Stimulated activated CD8-positive, alpha-beta memory T cell treated with anti-CD3 and anti-CD28 coated beads, Interleukin-15, amount 100 ng/mL, for 1 hour (primary cell): ENCODE results near the gene SLC28A1.
"Not testable (repeated sequence)": the region's sequence is repeated elsewhere in the genome, so short reads cannot be mapped to it uniquely, and the experiment has no call there.

Experiments
- DNase-seq: peaks from one replicate; pipeline ENCODE4 v3.0.0-alpha.2; 2020; ENCODE audit warnings: low read depth

The SLC28A1 gene

DNA sequence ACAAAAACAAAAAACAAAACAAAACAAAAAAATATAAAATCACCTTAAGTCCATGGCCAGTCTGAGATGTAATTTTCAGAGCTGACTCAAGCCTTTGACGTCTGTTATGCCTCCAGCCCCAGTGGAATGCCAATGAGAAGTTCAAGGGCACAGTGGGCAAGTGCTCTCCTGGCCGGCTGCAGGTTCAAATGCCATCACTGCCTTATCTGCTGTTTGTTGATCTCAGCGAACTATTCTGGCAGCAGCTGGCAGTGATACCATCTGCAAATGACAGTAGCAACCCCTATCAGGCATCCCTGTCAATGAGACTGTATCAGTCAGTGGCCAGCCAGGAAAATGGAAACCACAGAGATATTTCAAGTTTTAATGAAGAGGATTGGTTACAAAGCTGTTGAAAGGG lies 86.4 kb downstream of the SLC28A1 start:
- no peak for DNase-seq

DNA sequence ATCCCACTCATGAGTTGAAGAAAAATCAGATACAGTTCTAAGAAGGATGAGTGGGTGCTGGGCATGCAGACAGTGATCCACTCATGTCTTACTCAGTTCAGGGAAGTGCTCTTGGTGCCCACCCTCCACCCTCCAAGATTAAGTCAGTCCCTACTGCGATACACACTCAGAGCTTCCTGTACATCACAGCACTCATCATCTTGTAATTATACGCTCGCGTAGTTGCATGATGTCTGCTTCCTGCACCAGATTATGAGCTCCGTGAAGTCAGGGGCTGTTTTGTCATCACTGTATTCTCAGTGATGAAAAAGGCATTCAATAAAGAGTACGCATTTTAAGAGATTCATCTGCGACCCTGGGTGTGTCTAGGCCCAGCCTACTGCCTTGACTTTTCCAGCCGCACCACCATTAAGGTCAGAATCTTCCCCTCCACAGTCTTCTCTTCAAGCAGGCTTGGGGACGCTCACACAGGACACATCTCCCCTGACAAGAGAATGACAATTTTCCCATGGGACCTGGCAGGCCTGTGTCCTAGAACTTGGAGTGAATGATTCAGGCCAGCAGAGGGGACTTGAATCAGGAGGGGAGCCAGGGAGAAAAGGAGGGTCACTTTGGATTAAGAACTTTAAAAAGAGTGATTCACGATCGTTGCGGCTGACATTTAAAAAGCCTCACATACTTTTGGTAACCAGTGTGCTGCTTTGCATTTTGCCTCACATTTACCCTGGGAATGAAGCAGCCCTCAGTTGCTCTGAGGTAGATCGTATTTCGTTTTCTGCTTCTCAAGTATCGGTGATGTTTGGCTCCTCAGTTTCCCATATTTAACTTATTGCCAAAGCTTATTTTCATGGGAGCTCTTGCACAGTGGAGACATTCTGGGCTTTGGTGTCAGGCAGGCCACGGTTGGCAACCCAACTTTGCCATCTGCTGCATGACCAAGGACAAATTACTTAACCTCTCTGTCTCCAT lies 89.3 kb downstream of the SLC28A1 start:
- DNase-seq, result no peak

DNA sequence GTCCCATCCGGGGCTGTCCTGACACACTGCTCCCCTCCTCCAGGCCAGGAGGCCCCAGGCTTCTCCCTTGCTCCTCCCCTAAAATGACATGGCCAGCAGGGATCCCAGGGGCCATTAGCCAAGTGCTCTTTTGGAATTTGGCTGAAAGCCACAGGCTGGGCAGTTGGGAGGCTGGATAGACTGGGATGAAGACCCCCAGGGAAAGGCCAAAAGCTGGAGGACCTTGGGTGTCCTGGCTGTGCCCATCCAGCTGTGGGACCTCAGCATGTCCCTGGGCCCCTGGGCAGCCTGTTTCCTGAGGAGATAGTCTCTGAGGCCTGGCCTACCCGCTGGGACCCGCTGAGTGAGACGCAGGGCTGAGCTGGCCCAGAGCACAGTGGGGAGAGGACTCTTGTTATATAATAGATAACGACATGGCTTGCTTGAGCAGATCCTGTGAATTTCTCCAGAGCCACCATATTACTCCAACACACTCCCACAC lies 91.4 kb downstream of the SLC28A1 start:
- DNase-seq, result no peak

DNA sequence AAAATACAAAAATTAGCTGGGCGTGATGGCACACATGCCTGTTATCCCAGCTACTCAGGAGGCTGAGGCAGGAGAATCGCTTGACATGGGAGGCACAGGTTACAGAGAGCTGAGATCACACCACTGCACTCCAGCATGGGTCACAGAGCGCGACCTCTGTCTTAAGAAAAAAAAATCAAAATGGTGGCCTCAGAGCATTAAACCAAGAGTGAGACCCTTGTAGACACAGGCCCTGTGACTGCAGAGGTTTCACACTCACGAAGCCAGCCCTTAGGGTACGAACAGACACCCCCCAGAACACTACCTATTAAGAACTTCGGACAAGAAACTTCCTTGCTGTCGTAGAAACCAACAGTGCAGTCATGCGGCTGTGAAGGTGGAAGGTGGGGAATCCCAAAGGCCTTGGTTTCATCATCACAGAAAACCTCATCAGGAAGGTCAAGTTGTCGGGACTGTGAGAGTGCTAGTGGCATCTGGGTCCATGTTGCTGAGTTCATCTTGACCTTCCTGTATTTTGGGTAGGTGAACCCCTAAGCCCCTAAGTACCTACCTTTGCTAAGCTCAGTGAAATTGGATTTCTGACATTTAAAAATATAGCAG lies 92.4 kb downstream of the SLC28A1 start:
- no peak for DNase-seq

DNA sequence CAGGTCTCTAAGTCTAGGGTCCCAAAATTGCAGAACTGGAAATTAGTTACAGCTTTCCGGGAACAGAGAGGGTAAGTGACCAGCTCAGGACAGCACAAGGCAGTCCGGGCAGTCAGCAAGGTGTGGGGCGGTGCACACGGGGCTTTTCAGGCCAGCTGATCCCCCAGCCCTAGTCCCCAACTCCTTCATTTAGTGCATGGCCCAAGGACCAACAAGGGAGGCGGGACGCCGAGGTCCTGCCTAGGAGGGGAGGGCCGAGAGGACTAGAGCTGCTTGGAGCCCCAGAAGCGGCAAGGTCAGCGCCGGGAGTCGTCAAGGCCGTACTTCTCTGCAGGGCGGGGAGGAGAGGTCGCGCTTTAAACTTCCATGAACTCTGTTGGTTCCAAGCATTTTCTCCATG lies 95.2 kb downstream of the SLC28A1 start:
- DNase-seq, result no peak

DNA sequence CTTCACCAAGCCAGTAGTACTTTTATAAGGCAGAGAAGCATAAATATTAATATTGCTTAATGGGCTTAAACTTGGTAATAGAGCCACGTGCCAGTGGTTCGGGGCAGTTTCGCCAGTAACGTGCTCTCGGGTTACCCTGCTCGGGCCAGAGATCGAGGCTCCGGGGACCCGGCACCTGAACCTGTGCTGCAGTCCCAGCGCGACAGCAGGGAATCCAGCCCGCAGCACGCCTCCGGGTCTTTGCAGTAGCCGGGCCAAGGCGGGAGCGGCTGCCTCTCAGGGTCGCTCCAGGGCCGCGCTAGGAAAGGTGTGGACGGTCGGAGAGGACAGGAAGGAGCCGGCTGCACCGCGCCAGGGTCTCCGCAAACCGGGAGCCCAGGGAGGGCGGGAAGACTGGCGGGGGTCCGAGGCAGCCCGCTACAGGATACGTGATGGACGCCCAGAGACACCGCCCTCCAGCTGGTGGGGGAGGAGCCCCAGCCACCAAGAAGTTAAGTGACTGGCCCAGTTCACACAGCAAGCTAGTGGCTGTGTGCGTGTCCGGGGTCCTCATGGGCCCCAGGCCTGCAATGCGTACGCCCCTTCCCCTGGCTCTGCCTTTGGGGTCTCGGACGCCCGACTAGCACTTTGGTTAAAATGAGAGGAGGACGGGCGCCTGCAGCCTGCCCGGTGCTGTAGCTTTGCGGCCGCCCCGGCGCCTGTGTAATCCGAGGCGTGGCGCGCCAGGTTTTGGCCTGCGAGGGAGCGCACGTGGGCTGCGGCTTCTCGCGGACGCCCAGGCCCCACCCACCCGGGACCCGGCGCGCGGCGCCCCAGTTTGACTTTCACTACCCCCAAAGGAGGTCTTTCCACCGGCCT lies 96.0 kb downstream of the SLC28A1 start:
- DNase-seq, result peak; percentile 73

DNA sequence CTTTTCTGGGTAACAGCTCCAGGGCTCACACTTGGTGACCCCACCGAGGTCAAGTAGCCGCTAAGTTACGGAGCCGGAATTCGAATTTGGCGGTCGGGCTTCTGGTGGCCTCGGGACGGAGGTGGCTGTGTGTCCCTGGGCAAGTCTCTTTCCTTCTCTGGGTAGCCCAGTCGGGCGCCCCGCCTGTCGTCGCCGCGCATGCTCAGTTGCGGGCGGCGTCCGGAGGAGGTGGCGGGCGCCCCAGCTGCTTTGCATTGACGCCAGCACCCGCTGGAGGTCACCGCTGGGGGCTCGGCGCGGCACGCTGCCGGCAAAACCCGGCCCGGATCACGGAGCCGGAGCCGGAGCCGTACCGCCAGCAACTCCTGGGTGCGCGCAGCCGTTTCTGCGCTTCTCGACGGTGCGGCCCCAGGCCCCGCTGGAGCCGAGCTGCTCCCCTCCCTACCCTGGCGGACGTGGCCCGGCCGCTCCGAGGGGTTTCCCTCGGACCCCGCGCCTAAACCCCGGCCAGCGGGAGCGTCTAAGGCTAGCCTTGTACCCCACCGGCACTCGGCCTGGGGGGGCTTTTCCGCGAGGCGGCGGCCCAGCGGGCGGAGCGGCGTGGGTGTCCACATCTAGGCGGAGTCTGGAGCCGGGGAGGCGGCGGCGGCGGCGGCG lies 96.7 kb downstream of the SLC28A1 start:
- peak; percentile 86 for DNase-seq

DNA sequence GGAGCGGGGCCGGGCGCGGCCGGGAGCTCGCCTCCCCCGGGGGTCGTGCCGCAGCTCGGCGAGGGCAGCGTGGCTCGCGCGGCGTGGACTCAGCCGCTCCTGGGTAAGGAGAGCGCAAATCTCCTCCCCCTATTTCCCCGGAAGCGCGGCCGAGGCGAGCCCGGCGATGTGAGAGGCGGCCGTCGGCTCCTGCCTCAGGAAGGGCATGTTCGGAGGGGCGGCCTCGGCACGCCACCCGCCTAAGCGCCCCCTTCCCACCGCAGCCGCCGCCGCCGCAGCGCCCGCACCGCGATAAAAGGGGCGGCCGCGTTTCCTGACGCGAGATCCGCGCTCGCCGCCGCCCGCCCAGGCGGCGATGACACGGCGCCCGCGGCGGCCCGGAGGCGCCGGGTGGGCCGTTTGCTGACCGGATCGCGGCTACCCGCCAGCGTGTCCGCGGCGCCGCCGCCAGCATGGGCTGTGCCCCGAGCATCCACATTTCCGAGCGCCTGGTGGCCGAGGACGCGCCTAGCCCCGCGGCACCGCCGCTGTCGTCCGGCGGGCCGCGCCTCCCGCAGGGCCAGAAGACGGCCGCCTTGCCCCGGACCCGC lies 97.3 kb downstream of the SLC28A1 start, which contains the start of gene PDE8A:
Gene PDE8A (plus strand): TSS at position 146 of the 590 bp plus-strand sequence. CDS start 307 bp downstream, at position 453.
- no peak for DNase-seq

DNA sequence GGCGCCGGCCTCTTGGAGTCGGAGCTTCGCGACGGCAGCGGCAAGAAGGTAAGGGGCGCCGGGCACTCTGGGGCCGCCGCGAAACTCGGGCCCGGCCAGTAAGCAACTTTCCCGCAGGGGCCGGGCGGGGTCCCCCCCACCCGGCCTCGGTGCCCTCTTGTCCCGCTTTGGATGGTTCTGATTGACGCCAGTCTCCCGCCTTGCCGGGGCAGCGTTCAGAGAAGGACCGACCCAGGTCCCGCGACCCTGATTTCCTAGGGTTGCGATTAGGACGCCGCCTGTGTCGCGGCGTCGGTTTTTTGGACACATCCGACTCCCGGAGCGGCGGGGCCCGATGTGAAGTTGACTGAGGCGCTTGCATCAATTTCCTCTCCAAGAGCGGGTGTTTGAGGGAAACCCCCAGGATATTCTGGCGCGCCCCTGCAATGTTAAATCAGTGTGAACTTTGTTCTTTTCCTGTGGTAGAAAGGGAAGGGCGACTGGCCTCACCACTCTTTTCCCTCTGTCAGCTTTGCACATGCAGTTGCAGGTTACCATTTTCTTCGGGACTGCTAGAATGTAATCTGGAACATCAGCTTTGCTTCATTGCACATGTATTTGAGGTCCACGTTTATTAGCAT lies 97.9 kb downstream of the SLC28A1 start:
- no peak for DNase-seq

DNA sequence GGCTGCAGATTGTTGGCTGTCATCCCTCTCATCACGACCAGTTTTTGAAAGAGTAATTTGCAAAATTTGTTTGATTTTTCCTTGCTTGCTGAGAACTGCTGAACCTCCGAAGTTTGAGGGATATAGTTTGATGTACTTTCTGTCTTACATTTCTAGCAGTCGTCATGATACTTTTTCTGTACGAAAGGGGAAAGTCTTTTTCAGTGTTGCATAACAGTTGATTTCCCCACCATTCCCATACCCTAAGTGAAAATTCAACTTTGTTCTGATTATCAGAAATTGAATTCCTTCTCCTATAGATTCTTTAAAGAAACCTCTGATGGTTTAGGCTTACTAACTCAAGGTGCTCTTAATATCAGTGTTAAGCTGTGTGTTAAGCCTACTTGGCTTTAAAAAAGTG lies 98.8 kb downstream of the SLC28A1 start:
- no peak for DNase-seq

DNA sequence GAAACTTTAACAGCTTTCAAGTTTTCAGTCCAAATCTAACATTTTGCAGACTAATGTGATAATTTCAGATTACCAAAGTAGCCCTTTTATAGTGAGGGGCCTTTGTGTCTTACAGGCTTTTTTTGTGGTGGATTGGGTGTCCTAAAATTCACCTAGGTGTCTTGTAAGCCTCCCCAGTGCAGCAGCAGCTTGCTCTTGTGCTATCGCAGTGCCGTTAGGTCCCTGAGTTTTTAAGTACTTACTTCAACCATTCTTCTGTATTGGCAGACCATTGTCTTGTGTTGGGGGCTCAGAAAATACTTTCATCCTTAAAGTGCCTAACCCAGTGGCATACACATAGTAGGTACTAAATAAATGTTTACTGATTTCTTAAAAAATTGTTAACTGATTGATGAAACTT lies 99.2 kb downstream of the SLC28A1 start:
- DNase-seq, result no peak

DNA sequence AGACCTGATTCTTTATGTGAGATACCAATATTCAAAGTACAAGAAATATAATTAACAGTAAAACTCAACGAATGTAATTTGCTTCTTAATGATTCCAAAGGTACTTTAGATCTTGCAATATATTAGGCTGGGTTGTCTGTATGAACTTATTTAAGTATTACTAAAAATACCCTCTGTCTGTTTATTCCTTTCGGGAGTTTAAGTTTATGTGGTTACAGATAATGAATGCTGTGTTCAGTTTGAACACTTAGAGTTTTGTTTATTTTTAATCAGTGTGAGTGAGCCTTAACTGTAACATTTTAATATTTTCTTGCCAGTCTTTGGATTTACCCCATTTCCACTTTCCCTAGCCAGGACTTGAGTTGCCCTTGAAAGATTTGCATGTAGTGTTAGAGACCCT lies 100.7 kb downstream of the SLC28A1 start:
- no peak for DNase-seq

DNA sequence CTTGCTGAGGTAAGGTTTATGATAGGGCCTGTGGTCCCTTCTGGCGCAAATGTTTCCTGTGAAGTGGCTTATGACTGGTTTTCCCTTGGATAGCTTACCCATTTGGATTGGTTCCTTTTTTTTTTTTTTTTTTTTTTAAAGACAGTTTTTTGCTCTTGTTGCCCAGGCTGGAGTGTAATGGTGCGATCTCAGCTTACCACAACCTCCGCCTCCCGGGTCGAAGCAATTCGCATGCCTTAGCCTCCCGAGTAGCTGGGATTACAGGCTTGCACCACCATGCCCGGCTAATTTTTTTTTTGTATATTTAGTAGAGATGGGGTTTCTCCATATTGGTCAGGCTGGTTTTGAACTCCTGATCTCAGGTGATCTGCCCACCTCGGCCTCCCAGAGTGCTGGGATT lies 102.9 kb downstream of the SLC28A1 start:
- not testable (repeated sequence) for DNase-seq

DNA sequence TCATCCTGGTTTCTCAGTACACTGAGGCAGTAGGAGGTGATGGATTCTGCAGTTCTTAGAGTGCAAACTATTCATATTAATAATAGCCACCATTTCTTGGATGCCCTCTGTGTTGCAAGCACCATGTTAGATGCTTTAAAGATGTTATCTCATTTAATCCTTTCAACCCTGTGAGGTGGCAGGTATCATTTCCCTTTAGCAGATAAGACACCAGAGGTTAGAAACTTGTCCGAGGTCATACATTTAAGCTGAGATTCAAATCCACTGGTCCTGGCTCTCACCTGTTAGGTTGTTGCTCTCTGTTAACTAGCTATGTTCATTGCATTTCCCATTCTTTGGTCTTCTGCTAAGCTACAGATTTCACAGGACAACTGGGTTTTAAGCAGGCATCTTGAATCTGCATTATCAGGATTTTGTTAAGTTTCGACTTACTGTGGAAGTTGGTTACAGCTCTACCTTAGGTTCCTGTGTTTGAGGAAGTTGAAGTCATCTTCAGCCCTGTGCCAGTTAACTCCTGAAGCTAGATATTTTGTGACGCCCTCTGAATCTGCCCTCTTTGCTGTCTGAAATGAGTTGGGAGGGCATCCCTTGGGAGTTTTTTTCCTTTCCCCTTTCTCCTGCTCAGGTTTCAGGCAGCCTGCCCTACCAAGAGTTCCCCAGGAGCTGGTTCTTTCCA lies 103.6 kb downstream of the SLC28A1 start:
- no peak for DNase-seq

DNA sequence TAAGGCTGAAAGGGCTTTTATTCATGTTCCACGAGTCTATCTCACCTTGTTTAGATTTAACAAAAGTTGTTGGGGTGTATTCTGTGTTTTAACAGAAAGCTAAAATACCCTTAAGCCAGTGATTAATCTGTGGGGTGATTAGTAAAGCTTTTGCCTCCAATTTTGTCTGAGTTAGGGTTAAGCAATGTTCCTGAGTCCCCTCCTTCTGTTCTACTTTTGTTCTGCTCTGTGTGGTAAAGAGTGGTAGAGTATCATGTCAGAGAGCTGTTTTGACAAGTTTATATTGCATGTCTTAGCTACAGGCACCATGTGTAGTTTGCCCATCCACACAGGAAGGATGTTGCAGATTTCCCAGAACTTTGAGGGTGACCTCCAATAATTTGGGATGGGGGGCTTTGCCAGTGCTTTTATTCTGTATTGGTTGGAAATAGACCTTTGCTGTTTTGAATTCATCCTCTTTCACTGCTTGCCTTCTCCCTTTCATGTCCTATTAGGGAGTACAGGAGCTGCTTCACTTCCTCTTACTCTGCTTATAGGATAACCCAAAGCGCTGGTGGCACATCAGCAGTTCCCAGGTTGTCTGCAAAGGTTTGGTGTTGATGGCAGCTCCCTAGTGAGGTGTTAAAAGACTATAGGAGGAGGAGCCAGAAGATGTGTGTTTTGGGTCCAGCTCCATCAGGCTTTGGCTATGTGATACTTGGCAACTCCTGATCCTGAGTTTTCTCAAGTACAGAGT lies 104.6 kb downstream of the SLC28A1 start:
- DNase-seq, result no peak

DNA sequence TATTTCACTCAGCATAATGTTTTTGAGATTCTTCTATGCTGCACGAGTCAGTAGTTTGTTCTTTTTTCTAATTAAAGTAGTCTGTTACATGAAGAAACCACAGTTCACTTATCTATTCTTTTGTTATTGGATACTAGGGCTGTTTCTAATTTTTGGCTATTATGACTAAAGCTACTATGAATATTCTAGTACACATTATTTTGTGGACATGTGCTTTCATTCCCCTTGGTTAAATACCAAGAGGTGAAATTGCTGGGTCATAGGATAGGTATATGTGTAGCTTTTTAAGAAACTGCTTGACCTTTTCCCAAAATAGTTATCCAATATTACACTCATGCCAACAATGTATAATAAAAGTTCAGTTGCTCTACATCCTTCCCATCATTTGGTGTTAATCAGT lies 106.0 kb downstream of the SLC28A1 start:
- no peak for DNase-seq

DNA sequence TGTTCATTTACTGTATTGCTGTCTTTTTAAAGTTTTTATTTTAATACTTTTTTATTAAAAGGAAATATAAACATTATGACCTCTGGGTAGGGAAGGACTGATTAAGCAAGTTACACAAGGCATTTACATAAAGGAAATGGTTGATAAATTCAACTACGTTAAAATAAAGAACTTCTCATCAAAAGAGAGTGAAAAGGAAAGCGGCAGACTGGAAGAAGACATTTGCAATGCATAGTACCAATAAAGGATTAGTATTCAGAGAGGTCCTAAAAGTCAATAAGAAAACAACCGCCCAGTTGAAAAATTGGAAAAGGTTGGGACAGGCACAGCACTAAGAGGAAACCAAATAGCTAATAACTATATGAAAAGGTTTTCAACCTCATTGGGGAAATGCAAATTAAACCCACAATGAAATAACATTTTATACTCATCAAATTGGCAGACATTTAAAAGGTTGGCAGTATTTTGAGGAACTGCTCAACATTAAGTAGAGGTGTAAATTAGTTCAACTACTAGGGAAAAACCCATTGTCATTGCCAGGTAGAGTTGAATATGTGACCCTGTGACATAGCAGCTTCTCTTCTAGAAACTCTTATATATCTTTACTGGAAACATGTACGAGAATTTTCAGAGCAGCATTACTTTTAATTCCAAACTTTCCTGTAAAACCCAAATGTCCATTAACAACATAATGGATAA lies 106.7 kb downstream of the SLC28A1 start:
- DNase-seq, result no peak

DNA sequence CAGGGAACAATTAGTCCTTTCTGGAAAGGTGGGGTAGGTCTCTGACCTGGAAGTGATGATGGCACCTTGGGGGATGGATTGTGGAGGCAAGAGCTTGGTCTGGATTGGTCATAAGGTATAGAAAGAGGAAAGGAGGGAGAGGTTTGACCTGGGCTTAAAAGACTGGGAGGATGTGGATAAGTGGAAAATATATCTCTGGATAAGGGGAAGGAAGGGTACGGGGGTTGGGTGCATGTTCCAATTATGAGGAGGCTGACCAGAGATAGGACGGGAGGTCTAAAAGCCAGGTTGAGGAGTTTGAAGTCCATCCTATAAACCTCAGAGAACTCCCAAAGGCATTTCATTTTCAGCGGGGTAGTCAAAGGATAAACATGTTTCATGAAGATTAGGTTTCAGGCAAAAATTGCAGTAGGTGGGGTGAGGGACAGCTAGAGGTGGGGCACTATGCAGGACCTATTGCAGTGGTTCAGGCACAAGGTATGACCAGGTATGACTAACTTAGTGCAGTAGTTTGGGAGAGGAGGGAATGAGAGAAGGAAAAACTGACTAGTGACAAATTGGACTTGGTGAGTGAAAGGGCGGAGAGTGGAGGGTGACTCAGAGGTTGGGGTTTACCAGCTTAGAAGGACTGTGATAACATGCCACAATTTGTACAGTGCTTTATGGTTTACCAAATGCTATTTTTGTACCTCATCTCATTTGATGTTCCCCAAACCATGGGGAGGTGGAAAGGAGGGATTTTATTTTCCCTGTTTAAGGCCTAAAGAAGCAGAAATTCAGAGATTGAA lies 107.9 kb downstream of the SLC28A1 start:
- no peak for DNase-seq
